ENCODE data around the gene UAP1L1. TPM values are rescaled to one million over a fixed set of nuclear protein-coding genes. Genes with fewer than 3 reads are reported as not detected.

Gene UAP1L1
- total and polyA plus RNA-seq, 9 of the 15 experiments (the other 6 are each of a cell fraction or from before 2014, with no cell fraction given), result 0.20 to 8.6 (median 3.7) TPM

- Histone ChIP-seq H3K27me3 (ENCODE audit: control insufficient read depth in 2 of 2, insufficient read depth in 2 of 2, low read length in 2 of 2) (no peaks in the 10 kb centered on the region), H3K9ac (ENCODE audit: insufficient read depth in 1 of 2, low read depth in 2 of 2, low read length in 2 of 2) (peak overlapping the region in 1 of 2 experiments; percentile 45; a peak in 1 of 4 replicates), H2AFZ (ENCODE audit: low read depth, low read length) (no peak overlapping the region), H3K9me3 (replicated peaks; ENCODE audit: control insufficient read depth, insufficient read depth, low read depth, low read length) (peaks cover 22% of the 10 kb centered on the region), H3K4me1 (replicated peaks in 1 of 2; ENCODE audit: control insufficient read depth in 2 of 2, insufficient read depth in 2 of 2, low read length in 2 of 2) (peaks cover 0 to 42% of the 10 kb centered on the region in 2 experiments; a peak in 2 of 5 replicates), H3K9me1 (ENCODE audit: control insufficient read depth, insufficient read depth, low read length) (no peaks in the 10 kb centered on the region), H3K36me3 (ENCODE audit: control insufficient read depth, insufficient read depth, low read length) (peaks cover 97% of the 10 kb centered on the region), H3K27ac (ENCODE audit: extremely low read depth, low read depth, low read length) (no peak overlapping the region), H4K20me1 (replicated peaks; ENCODE audit: control insufficient read depth, insufficient read depth, low read length) (no peaks in the 10 kb centered on the region), H3K4me2 (ENCODE audit: insufficient read depth, low read length) (no peak overlapping the region), H3K4me3 (no peak overlapping the region), H3K79me2 (ENCODE audit: control insufficient read depth, insufficient read depth, low read length) (no peaks in the 10 kb centered on the region)
- no peak for FAIRE-seq
- no TSS peak for BruUV-seq (replicated peaks)
- intact Hi-C loops (cut with micrococcal nuclease) (no loop called here), in situ Hi-C loops (cut with MboI) (no loop called here)
- POLR2A ChIA-PET, result interaction anchor here (0.5 to 1.4 kb wide), 7 partner anchors 9 to 195 kb away, joined by 3 to 5 read pairs (median 4); partner anchors contain the start of genes DPP7 and MAN1B1
- DNase-seq (ENCODE audit: extremely low read depth in 1 of 4, low spot score in 3 of 4), result no peak
- 94% methylated on average over 26 of the region's 31 CpGs for WGBS (ENCODE audit: insufficient coverage, low coverage, missing lambda C conversion rate)
- ATAC-seq, result no peak
- CTCF ChIA-PET (ENCODE audit: low intra/inter-chr PET ratio), result no interaction called here
- TF ChIP-seq CTCFL (IDR thresholded peaks at IDR 0.05; ENCODE audit: borderline replicate concordance, insufficient read depth, low read depth, low read length, poor library complexity, severe bottlenecking), result no peak
- TF ChIP-seq FOXP1 (CRISPR knock-in tag; IDR thresholded peaks at IDR 0.05), result no peak
- TF ChIP-seq ZNF318 (IDR thresholded peaks at IDR 0.05; ENCODE audit: borderline replicate concordance in 1 of 2, low read depth in 1 of 2), result no peak
- no peak for TF ChIP-seq ETV1 (tag; conservative IDR thresholded peaks at IDR 0.05; ENCODE audit: low read depth)
- no peak for TF ChIP-seq ZNF263 (CRISPR knock-in tag; IDR thresholded peaks at IDR 0.05; ENCODE audit: borderline replicate concordance)
- TF ChIP-seq ZHX1 (conservative IDR thresholded peaks at IDR 0.05; ENCODE audit: low read length), result no peak
Observed at GRCh38 chr9:137105814-137106661, 28.7 kb downstream of the UAP1L1 start.

Data from K562 (cell line).